Endothelial cell (in vitro differentiated cells): ENCODE data around the gene CBL. TPM values are rescaled to one million over a fixed set of nuclear protein-coding genes. Genes with fewer than 3 reads are reported as not detected.
A peak's percentile ranks its signal among the peaks of the same experiment; 100 is the strongest.

Experiments
- DNase-seq: peaks from one replicate; pipeline ENCODE4 v3.0.0; 2021; ENCODE audit warnings: low spot score
- H3K27ac Mint-ChIP-seq: one replicate; pipeline ENCODE4 v1.8.0; 2021; ENCODE audit warnings: mixed read lengths, inconsistent platforms; ENCODE audit not compliant: unreplicated experiment
- H3K27me3 Mint-ChIP-seq: one replicate; pipeline ENCODE4 v1.8.0; 2021; ENCODE audit warnings: mild to moderate bottlenecking, moderate library complexity, mixed read lengths, inconsistent platforms; ENCODE audit not compliant: unreplicated experiment
- H3K36me3 Mint-ChIP-seq: one replicate; pipeline ENCODE4 v1.8.0; 2021; ENCODE audit warnings: mild to moderate bottlenecking, low read depth, mixed read lengths, inconsistent platforms; ENCODE audit not compliant: unreplicated experiment
- H3K4me1 Mint-ChIP-seq: one replicate; pipeline ENCODE4 v1.8.0; 2021; ENCODE audit warnings: mild to moderate bottlenecking, mixed read lengths, inconsistent platforms; ENCODE audit not compliant: unreplicated experiment
- H3K4me3 Mint-ChIP-seq: one replicate; pipeline ENCODE4 v1.8.0; 2021; ENCODE audit warnings: mild to moderate bottlenecking, mixed read lengths, inconsistent platforms; ENCODE audit not compliant: unreplicated experiment
- H3K9me3 Mint-ChIP-seq: one replicate; pipeline ENCODE4 v1.8.0; 2021; ENCODE audit warnings: mixed read lengths, inconsistent platforms; ENCODE audit not compliant: unreplicated experiment
- microRNA-seq: library from miRNA; unstranded; fragments of <30 nt; microRNA quantifications from one replicate; pipeline ENCODE4, GENCODE V29; 2020; ENCODE audit not compliant: unreplicated experiment
- total RNA-seq: library from RNA; stranded (reverse); fragmentation: NEBNext Ultra II Directional; extraction: Animal tissue kit (Norgen Biotek cat#: 25700); gene quantifications from one replicate; pipeline ENCODE4 v1.2.1, GENCODE V29; 2021; ENCODE audit not compliant: unreplicated experiment
- TF ChIP-seq, protein P1 (sequence below): fragments of 200-600 bp; sonication (generic); IDR thresholded peaks from one replicate; pipeline ENCODE4 v1.5.0; 2021; ENCODE audit warnings: antibody characterized with exemption; ENCODE audit not compliant: unreplicated experiment

CBL gene
- total RNA-seq, 1 donor from 2014 or later = 47.5 TPM

DNA sequence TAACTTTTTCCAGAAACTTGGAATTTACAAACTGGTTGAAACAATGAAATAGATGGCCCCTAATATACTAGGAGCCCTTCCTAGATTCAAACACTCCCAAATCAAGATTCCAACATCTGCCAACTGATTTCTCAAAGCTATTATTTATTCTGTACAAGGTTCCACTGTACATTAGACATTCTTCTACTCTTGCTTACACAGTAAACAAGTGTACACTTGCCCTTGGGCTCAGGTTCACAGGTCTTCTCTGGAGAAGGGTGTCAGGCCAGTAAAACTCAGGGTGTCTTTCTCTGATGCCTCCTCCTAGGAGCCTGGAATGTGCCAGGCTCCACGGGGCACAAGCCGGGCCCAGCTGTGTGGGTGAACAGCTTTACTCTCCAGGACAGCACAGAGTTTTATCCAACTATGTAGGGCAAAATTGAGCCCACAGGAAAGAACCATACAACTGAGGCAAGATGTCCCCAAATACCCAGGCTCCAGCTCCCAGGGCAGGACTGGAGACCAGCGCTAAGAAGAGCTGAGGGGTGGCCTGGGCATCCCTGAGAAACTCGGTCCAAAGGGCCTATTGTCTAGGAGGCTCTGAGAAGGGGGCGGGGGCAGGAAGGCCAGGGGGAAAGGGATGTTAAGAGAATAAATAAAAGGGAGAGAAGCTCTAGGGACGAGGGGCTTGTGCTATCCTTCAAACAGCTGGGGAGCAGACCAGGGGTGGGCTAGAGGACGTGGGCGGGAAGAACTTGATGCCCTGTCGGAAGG lies 149.1 kb downstream of the CBL start:
- H3K9me3 Mint-ChIP-seq = no peaks in the 10 kb centered on the region
- DNase-seq = no peak
- H3K27me3 Mint-ChIP-seq = peaks cover 4% of the 10 kb centered on the region
- H3K36me3 Mint-ChIP-seq = no peaks in the 10 kb centered on the region
- H3K4me3 Mint-ChIP-seq = no peak overlapping the region
- TF ChIP-seq, protein P1, sequence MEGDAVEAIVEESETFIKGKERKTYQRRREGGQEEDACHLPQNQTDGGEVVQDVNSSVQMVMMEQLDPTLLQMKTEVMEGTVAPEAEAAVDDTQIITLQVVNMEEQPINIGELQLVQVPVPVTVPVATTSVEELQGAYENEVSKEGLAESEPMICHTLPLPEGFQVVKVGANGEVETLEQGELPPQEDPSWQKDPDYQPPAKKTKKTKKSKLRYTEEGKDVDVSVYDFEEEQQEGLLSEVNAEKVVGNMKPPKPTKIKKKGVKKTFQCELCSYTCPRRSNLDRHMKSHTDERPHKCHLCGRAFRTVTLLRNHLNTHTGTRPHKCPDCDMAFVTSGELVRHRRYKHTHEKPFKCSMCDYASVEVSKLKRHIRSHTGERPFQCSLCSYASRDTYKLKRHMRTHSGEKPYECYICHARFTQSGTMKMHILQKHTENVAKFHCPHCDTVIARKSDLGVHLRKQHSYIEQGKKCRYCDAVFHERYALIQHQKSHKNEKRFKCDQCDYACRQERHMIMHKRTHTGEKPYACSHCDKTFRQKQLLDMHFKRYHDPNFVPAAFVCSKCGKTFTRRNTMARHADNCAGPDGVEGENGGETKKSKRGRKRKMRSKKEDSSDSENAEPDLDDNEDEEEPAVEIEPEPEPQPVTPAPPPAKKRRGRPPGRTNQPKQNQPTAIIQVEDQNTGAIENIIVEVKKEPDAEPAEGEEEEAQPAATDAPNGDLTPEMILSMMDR = no peak
- peaks cover 8% of the 10 kb centered on the region for H3K4me1 Mint-ChIP-seq
- H3K27ac Mint-ChIP-seq = no peak overlapping the region

DNA sequence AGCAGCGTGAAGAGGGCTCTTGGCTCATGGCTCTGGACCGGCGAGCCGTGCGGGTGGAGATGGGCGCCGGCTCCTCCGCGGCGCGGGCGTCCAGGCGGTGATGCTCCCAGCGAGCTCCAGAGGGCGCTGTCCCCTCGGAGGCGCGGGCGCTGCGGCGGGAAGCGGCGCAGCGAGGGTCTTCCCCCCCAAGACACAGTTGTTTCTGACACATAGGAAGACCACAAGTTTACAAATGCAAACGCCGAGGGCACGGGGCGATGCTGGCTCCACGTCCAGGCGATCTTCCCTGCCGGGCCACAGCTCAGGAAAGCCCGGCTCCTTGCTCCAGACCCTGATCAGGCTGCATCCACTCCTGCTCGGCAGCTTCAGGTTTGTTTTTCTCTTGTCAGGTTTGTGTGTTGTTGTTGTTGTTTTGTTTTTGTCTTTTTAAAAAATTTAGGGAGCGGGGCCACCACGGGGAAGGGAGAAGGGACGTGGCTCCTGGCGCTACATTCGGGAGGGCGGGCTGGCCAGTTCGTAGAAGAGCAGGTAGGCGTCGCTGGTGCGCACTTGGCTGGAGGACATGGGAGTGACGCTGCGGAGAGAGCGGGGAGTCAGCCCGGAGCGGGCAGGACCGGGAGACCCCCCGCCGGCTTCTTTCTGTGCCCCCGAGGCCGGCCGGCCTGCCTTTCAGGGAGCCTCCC lies 150.4 kb downstream of the CBL start:
- Mint-ChIP-seq H3K27me3 (peaks cover 4% of the 10 kb centered on the region), H3K4me1 (peaks cover 11% of the 10 kb centered on the region), H3K9me3 (no peaks in the 10 kb centered on the region), H3K4me3 (peak overlapping the region; percentile 81), H3K27ac (no peak overlapping the region), H3K36me3 (no peaks in the 10 kb centered on the region)
- TF ChIP-seq, protein P1 = peak; percentile 97
- peak; percentile 79 for DNase-seq

DNA sequence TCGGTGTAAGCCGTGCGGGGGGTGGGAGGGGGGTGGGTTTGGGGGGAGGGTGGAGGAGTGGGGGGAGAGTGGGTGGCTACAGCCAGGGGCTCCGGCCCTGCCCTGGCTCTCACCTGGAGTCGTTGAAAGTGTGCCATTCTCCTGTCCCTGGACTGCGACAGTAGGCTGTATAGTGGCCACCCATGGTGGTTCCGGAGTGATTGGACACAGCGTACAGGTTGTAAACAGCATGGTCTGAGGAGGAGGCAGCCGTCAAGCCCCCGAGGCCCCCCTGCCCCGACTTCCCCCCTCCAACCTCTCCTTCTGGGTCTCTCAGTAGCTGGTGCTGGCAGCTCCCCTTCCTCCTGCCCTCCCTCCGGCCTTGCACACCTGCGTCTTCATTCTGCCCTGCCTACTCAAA lies 150.9 kb downstream of the CBL start:
- no peak for DNase-seq
- no peaks in the 10 kb centered on the region for H3K36me3 Mint-ChIP-seq
- no peaks in the 10 kb centered on the region for H3K9me3 Mint-ChIP-seq
- H3K27me3 Mint-ChIP-seq = peaks cover 5% of the 10 kb centered on the region
- H3K4me1 Mint-ChIP-seq = peaks cover 11% of the 10 kb centered on the region
- H3K4me3 Mint-ChIP-seq = peak overlapping the region; percentile 76
- H3K27ac Mint-ChIP-seq = no peak overlapping the region
- TF ChIP-seq, protein P1 = no peak

Small RNA genes lying within 50 kb of the gene (microRNA-seq; reads per million reads assigned to microRNA genes)
- 0.42 reads per million for gene MIR6756

Other genes with a start within 250 kb of the CBL start
- gene FOXR1, start 234.6 kb upstream of the CBL start, total RNA-seq = not detected
- 34.7 TPM for gene CENATAC, start 208.2 kb upstream of the CBL start, total RNA-seq
- gene RPS25, start 188.0 kb upstream of the CBL start, total RNA-seq = 1,293 TPM
- gene TRAPPC4, start 187.6 kb upstream of the CBL start, total RNA-seq = 60.4 TPM
- 21.9 TPM for gene SLC37A4, start 175.5 kb upstream of the CBL start, total RNA-seq
- gene HYOU1, start 149.1 kb upstream of the CBL start, total RNA-seq = 243 TPM
- gene VPS11, start 138.5 kb upstream of the CBL start, total RNA-seq = 32.7 TPM
- gene HMBS, start 121.5 kb upstream of the CBL start, total RNA-seq = 13.6 TPM
- 53.2 TPM for gene DPAGT1, start 104.5 kb upstream of the CBL start, total RNA-seq
- gene C2CD2L, start 99.0 kb upstream of the CBL start, total RNA-seq = 11.7 TPM
- 33.6 TPM for gene HINFP, start 84.8 kb upstream of the CBL start, total RNA-seq
- gene ABCG4, start 57.3 kb upstream of the CBL start, total RNA-seq = 0.10 TPM
- 12.3 TPM for gene NLRX1, start 37.6 kb upstream of the CBL start, total RNA-seq
- gene NHERF4, start 20.9 kb upstream of the CBL start, total RNA-seq = not detected
- 78.3 TPM for gene MCAM, start 110.8 kb downstream of the CBL start, total RNA-seq
- gene RNF26, start 128.2 kb downstream of the CBL start, total RNA-seq = 31.5 TPM
- gene C1QTNF5, start 134.5 kb downstream of the CBL start, total RNA-seq = 26.0 TPM
- gene MFRP, start 140.4 kb downstream of the CBL start, total RNA-seq = 0.13 TPM
- gene USP2, start 175.4 kb downstream of the CBL start, total RNA-seq = 1.5 TPM
- gene THY1, start 216.8 kb downstream of the CBL start, total RNA-seq = 526 TPM